ENCODE results near the gene TM7SF3. TPM values are rescaled to one million over a fixed set of nuclear protein-coding genes. Genes with fewer than 3 reads are reported as not detected.

Gene TM7SF3
- total and polyA plus RNA-seq, 2 donors (not counting 1 experiment from before 2014, with no cell fraction given): 85.3 to 156 TPM

DNA sequence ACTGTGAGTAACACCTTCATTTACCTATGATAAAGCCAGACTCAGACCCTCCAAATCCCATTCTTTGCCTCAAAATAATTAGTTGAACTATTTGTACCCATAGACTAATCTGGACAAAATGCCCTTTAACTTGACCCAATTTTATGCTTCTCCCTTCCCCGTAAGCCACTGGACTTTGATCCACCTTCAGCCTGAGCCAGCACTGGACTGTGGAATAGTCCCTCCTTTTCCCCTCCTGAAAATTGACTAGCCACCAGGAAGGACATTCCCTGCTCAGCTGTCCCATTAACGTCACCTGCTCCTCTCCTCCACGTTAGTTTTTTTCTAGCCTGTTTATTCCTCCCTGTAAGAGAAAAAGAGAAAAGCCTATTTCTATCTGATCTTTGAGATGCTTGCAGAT, 18.5 kb upstream of the TM7SF3 start:
- no peaks in the 10 kb centered on the region for H3K27me3 ChIP-seq (ENCODE audit: control insufficient read depth, insufficient read depth, low read length)
- no peak for DNase-seq (ENCODE audit: low read depth in 2 of 2)
- H3K9ac ChIP-seq (ENCODE audit: insufficient read depth, low read length): no peak overlapping the region
- H3K4me3 ChIP-seq (replicated peaks in 1 of 4; ENCODE audit: control extremely low read depth in 1 of 4, insufficient read depth in 1 of 4, low read depth in 3 of 4, low read length in 4 of 4): no peak overlapping the region
- TF ChIP-seq, protein P1, sequence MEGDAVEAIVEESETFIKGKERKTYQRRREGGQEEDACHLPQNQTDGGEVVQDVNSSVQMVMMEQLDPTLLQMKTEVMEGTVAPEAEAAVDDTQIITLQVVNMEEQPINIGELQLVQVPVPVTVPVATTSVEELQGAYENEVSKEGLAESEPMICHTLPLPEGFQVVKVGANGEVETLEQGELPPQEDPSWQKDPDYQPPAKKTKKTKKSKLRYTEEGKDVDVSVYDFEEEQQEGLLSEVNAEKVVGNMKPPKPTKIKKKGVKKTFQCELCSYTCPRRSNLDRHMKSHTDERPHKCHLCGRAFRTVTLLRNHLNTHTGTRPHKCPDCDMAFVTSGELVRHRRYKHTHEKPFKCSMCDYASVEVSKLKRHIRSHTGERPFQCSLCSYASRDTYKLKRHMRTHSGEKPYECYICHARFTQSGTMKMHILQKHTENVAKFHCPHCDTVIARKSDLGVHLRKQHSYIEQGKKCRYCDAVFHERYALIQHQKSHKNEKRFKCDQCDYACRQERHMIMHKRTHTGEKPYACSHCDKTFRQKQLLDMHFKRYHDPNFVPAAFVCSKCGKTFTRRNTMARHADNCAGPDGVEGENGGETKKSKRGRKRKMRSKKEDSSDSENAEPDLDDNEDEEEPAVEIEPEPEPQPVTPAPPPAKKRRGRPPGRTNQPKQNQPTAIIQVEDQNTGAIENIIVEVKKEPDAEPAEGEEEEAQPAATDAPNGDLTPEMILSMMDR (conservative IDR thresholded peaks at IDR 0.05 in 1 of 2, IDR thresholded peaks at IDR 0.05 in 1 of 2; ENCODE audit: low read depth in 1 of 2, low read length in 2 of 2): no peak
- no peak for TF ChIP-seq EZH2 (IDR thresholded peaks at IDR 0.05; ENCODE audit: low read length, missing control alignments)
- no peaks in the 10 kb centered on the region for H3K79me2 ChIP-seq (ENCODE audit: control insufficient read depth, insufficient read depth, low read length)
- no peaks in the 10 kb centered on the region for H3K9me3 ChIP-seq (ENCODE audit: control insufficient read depth, insufficient read depth, low read depth, low read length)
- no peak overlapping the region for H2AFZ ChIP-seq (ENCODE audit: low read length)
- no peak overlapping the region for H3K4me2 ChIP-seq (ENCODE audit: extremely low read depth, insufficient read depth, low read length)
- peaks cover 5% of the 10 kb centered on the region for H3K36me3 ChIP-seq (ENCODE audit: control insufficient read depth, insufficient read depth, low read length)
- no peak overlapping the region for H3K27ac ChIP-seq (ENCODE audit: insufficient read depth, low read length)
- no peaks in the 10 kb centered on the region for H3K4me1 ChIP-seq (ENCODE audit: control insufficient read depth, extremely low read depth, insufficient read depth, low read length)
- no peaks in the 10 kb centered on the region for H4K20me1 ChIP-seq (ENCODE audit: control insufficient read depth, extremely low read depth, insufficient read depth, low read length)

DNA sequence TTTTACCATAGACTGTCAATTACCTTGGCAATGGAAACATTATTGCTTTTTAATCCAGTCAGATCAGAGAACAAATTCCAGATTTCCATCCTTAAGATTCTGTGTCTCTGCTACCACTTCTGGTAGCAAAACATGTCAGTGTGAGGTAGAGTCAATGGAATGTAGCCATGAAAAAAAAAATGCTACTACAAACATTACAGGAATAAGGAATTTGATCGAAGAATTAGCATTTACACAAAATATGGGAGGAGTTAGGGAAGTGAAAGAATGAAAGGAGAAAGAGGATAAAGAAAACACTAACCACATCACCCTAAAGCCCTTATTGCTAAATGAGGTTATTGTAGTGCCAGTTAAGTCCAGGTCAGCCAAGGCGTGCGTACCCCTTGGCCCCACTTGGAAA, 17.3 kb upstream of the TM7SF3 start:
- H3K4me3 ChIP-seq (replicated peaks in 1 of 4; ENCODE audit: control extremely low read depth in 1 of 4, insufficient read depth in 1 of 4, low read depth in 3 of 4, low read length in 4 of 4): no peak overlapping the region
- H3K36me3 ChIP-seq (ENCODE audit: control insufficient read depth, insufficient read depth, low read length): peaks cover 5% of the 10 kb centered on the region
- no peaks in the 10 kb centered on the region for H3K27me3 ChIP-seq (ENCODE audit: control insufficient read depth, insufficient read depth, low read length)

DNA sequence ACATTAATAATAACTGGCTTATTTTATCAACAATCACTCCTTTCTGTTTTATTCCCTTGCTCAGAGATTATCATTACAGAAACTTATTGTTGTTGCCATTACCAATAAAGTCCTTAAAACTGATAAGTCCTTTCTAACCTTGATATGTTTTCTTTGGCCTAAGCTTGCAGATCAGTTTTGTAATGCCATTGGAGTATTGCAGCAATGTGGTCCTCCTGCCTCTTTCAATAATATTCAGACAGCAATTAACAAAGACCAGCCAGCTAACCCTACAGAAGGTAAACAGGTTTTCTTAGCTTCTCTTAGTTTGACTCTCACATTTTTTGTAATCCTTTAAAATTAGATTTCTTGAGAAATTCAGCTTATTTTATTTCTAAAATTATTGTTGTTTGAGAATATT, 12.1 kb upstream of the TM7SF3 start:
- Histone ChIP-seq H3K4me3 (replicated peaks in 1 of 4; ENCODE audit: control extremely low read depth in 1 of 4, insufficient read depth in 1 of 4, low read depth in 3 of 4, low read length in 4 of 4) (no peak overlapping the region), H3K36me3 (ENCODE audit: control insufficient read depth, insufficient read depth, low read length) (peaks cover 5% of the 10 kb centered on the region), H3K4me1 (ENCODE audit: control insufficient read depth, extremely low read depth, insufficient read depth, low read length) (no peaks in the 10 kb centered on the region), H3K27ac (ENCODE audit: insufficient read depth, low read length) (no peak overlapping the region), H2AFZ (ENCODE audit: low read length) (no peak overlapping the region), H3K79me2 (ENCODE audit: control insufficient read depth, insufficient read depth, low read length) (peaks cover 32% of the 10 kb centered on the region), H3K9ac (ENCODE audit: insufficient read depth, low read length) (no peak overlapping the region), H3K4me2 (ENCODE audit: extremely low read depth, insufficient read depth, low read length) (no peak overlapping the region), H3K9me3 (ENCODE audit: control insufficient read depth, insufficient read depth, low read depth, low read length) (no peaks in the 10 kb centered on the region), H3K27me3 (ENCODE audit: control insufficient read depth, insufficient read depth, low read length) (no peaks in the 10 kb centered on the region), H4K20me1 (ENCODE audit: control insufficient read depth, extremely low read depth, insufficient read depth, low read length) (no peaks in the 10 kb centered on the region)
- TF ChIP-seq EZH2 (IDR thresholded peaks at IDR 0.05; ENCODE audit: low read length, missing control alignments): no peak
- TF ChIP-seq, protein P1 (conservative IDR thresholded peaks at IDR 0.05 in 1 of 2, IDR thresholded peaks at IDR 0.05 in 1 of 2; ENCODE audit: low read depth in 1 of 2, low read length in 2 of 2): no peak
- no peak for DNase-seq (ENCODE audit: low read depth in 2 of 2)

More for the DNA sequence above, 17.3 kb upstream of the TM7SF3 start:
- H3K4me1 ChIP-seq (ENCODE audit: control insufficient read depth, extremely low read depth, insufficient read depth, low read length): no peaks in the 10 kb centered on the region
- H3K79me2 ChIP-seq (ENCODE audit: control insufficient read depth, insufficient read depth, low read length): no peaks in the 10 kb centered on the region
- no peak overlapping the region for H3K4me2 ChIP-seq (ENCODE audit: extremely low read depth, insufficient read depth, low read length)
- TF ChIP-seq EZH2 (IDR thresholded peaks at IDR 0.05; ENCODE audit: low read length, missing control alignments): no peak
- TF ChIP-seq, protein P1 (conservative IDR thresholded peaks at IDR 0.05 in 1 of 2, IDR thresholded peaks at IDR 0.05 in 1 of 2; ENCODE audit: low read depth in 1 of 2, low read length in 2 of 2): no peak
- H4K20me1 ChIP-seq (ENCODE audit: control insufficient read depth, extremely low read depth, insufficient read depth, low read length): no peaks in the 10 kb centered on the region
- H3K9me3 ChIP-seq (ENCODE audit: control insufficient read depth, insufficient read depth, low read depth, low read length): no peaks in the 10 kb centered on the region
- H2AFZ ChIP-seq (ENCODE audit: low read length): no peak overlapping the region
- no peak overlapping the region for H3K27ac ChIP-seq (ENCODE audit: insufficient read depth, low read length)
- no peak overlapping the region for H3K9ac ChIP-seq (ENCODE audit: insufficient read depth, low read length)
- DNase-seq (ENCODE audit: low read depth in 2 of 2): peak in 1 of 2 donors; percentile 48

Measured in fibroblast of lung (primary cell).